Effector CD8-positive, alpha-beta T cell (primary cell): Measurements from ENCODE around the gene FCSK.

Source experiments
- DNase-seq: peaks from one replicate; lab custom pipeline; 2025; lab: John Stamatoyannopoulos, UW

The FCSK gene

GRCh38 chr16:70480127-70481105 is 26.0 kb downstream of the FCSK start:
- DNase-seq: no peak

- no peak for DNase-seq
Measured at GRCh38 chr16:70481929-70482536, 27.6 kb downstream of the FCSK start.

- DNase-seq: no peak
Measured at GRCh38 chr16:70482624-70483023, 28.2 kb downstream of the FCSK start.

GRCh38 chr16:70483426-70483825 is 29.0 kb downstream of the FCSK start:
- no peak for DNase-seq

GRCh38 chr16:70484867-70485266 is 30.5 kb downstream of the FCSK start:
- no peak for DNase-seq

GRCh38 chr16:70490261-70490660 is 35.9 kb downstream of the FCSK start:
- no peak for DNase-seq

- no peak for DNase-seq
Measured at GRCh38 chr16:70493802-70494201, 39.4 kb downstream of the FCSK start.

GRCh38 chr16:70494202-70494770 is 39.9 kb downstream of the FCSK start:
- no peak for DNase-seq

- no peak for DNase-seq
Measured at GRCh38 chr16:70494777-70495176, 40.4 kb downstream of the FCSK start.

GRCh38 chr16:70495425-70496182 is 41.2 kb downstream of the FCSK start:
- no peak for DNase-seq

GRCh38 chr16:70496513-70496912 is 42.1 kb downstream of the FCSK start:
- no peak for DNase-seq

- no peak for DNase-seq
Measured at GRCh38 chr16:70508752-70509151, 54.4 kb downstream of the FCSK start.

GRCh38 chr16:70510216-70510615 is 55.8 kb downstream of the FCSK start:
- DNase-seq: no peak

- no peak for DNase-seq
Measured at GRCh38 chr16:70511833-70512232, 57.4 kb downstream of the FCSK start.

GRCh38 chr16:70512456-70512855 is 58.1 kb downstream of the FCSK start:
- no peak for DNase-seq

- no peak for DNase-seq
Measured at GRCh38 chr16:70520612-70521297, 66.4 kb downstream of the FCSK start.

- DNase-seq: no peak
Measured at GRCh38 chr16:70522216-70523075, 68.1 kb downstream of the FCSK start.

GRCh38 chr16:70523076-70523742 is 68.8 kb downstream of the FCSK start, which contains the start of gene COG4:
Gene COG4 (minus strand): TSS chr16:70523554. CDS start chr16:70523543, 11 bp downstream.
- DNase-seq: peak; percentile 86

- DNase-seq: peak; percentile 77
Measured at GRCh38 chr16:70523743-70524398, 69.5 kb downstream of the FCSK start, which contains the start of gene SF3B3. Gene SF3B3 (plus strand): TSS chr16:70523816. CDS start chr16:70526657, 2,841 bp downstream.
